Activated CD8-positive, alpha-beta memory T cell treated with anti-CD3 and anti-CD28 coated beads, Interleukin-2, amount 50 U/mL, for 24 hours (primary cell): ENCODE results near the gene EPHA4.

Experiments used
- DNase-seq: peaks from one replicate; pipeline ENCODE4 v3.0.0-alpha.2; 2020; ENCODE audit errors: extremely low read depth

Gene EPHA4

GRCh38 chr2:221572219-221572820 lies at the start of gene EPHA4:
TSS of gene EPHA4 (minus strand) at chr2:221572304. CDS start at chr2:221572248, 56 bp downstream.
- no peak for DNase-seq

- no peak for DNase-seq
Observed at GRCh38 chr2:221618007-221618406, 45.9 kb upstream of the EPHA4 start.

DNA sequence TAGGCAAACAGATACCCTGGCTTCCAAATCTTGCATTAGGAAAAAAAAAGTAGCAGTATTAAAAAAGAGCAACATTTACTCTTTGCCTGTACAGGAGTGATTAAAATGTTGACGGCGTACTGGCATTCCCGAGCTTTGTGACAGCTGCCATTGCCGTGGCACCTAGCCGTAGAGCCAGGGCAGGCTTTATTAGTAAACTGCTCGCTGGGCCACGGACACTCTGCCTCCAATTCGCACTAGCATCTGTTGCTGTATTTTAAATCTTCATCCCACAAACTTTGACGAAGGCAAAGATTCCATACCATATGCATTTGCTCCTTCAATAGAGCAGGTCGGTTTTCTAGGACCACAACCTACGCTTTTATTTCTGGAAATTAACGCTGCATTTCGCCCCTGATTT lies 44.5 kb upstream of the EPHA4 start:
- no peak for DNase-seq

GRCh38 chr2:221614274-221614673 lies 42.2 kb upstream of the EPHA4 start:
- no peak for DNase-seq

- no peak for DNase-seq
Observed at GRCh38 chr2:221612800-221613199, 40.7 kb upstream of the EPHA4 start.

DNA sequence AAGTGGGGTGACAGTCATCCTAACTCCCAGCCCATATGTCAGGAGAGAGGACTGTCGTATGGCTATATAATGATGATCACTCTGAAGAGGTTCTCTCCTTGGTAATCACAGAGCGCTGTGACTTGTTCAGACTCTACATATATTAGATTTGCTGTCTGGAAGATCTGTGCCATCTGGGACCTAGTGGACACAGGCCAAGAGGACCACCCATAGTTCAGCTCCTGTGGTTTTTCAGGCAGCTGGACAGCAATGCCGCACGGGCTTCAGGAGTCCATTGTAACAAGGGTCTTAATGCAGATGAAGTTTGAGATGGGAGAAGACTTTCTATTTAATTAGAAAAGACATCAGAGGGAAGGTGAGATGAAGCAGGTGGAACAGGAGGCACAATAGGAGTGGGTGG lies 40.1 kb upstream of the EPHA4 start:
- no peak for DNase-seq

- no peak for DNase-seq
Observed at GRCh38 chr2:221610675-221611074, 38.6 kb upstream of the EPHA4 start.

- no peak for DNase-seq
Observed at GRCh38 chr2:221610255-221610654, 38.2 kb upstream of the EPHA4 start.

- DNase-seq = no peak
Observed at GRCh38 chr2:221608442-221608841, 36.3 kb upstream of the EPHA4 start.

GRCh38 chr2:221606424-221606823 lies 34.3 kb upstream of the EPHA4 start:
- no peak for DNase-seq

GRCh38 chr2:221605751-221606240 lies 33.7 kb upstream of the EPHA4 start:
- no peak for DNase-seq

DNA sequence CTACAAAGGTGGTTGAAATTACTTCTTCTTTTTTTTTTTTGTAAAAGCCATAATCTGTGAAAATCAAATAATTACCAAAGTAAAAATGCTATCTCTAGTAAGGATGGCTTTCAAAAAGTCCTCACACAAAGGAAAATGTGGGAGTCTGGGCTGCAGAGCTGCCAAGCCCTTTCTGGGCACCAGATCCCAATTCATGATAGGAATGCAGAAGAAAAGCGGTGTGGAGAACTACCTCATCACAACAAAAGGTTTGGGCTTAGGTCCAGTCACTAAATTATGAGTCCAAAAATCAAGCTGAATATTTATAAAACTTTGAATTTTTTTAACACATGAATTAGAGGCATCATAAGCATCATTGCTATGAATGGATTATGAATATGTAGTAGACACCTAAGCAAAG lies 30.8 kb upstream of the EPHA4 start:
- no peak for DNase-seq

DNA sequence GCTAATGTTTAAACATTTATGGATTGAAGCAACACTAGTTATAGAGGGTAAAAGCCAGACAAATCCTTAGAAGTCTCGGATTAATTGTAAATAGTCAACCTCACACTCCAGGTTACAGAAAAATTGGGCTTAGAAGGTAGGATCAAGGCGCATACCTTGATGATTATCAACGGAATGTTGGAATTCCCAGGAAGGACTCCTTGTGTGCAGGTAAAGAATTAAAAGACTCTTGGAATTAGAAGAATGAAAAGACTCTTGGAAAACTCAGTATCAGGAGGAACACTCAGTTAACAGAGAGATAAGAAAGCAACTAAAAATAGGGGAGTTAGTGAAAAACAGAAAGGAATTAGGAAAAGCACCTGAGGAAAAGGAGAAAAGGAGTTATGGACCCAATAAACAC lies 29.3 kb upstream of the EPHA4 start:
- DNase-seq = no peak

DNA sequence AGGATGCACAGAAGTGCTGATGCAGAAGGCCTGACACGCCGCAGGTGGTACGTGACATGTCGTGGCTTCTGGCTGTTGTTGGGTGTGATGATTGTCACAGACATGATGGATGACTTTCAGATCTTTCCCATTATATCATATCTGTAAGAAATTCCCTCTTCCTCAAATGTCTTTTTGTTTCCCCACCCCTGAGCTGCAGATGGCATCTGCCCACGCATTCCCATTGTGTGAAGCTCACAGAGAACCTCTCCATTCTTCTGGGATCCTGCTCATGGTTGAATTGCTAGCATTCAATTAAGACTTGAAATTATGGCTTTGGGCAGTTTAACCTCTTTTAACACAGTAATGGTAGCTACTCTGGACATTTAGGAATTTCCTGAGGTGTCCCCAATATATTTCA lies 28.3 kb upstream of the EPHA4 start:
- no peak for DNase-seq

- no peak for DNase-seq
Observed at GRCh38 chr2:221596192-221596591, 24.1 kb upstream of the EPHA4 start.

GRCh38 chr2:221590861-221591365 lies 18.8 kb upstream of the EPHA4 start:
- DNase-seq = no peak

DNA sequence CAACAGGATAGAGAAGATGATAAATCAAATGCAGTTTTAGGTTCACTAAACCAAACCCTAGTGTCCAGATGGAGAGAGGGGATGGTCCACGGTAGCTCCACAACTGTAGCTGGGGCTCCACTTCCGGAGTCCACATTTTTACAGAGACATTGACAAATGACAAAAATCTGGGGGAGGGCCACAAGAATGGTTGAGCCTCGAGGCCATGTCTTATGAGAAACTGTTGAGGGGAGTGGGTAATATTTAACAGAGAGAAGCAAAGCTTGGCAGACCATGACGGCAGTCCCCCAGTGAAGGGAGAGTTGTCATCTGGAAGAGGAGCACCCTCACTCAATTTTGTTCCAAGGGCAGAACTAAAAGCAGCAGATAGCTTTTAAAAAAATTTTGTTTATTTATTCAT lies 17.6 kb upstream of the EPHA4 start:
- no peak for DNase-seq

DNA sequence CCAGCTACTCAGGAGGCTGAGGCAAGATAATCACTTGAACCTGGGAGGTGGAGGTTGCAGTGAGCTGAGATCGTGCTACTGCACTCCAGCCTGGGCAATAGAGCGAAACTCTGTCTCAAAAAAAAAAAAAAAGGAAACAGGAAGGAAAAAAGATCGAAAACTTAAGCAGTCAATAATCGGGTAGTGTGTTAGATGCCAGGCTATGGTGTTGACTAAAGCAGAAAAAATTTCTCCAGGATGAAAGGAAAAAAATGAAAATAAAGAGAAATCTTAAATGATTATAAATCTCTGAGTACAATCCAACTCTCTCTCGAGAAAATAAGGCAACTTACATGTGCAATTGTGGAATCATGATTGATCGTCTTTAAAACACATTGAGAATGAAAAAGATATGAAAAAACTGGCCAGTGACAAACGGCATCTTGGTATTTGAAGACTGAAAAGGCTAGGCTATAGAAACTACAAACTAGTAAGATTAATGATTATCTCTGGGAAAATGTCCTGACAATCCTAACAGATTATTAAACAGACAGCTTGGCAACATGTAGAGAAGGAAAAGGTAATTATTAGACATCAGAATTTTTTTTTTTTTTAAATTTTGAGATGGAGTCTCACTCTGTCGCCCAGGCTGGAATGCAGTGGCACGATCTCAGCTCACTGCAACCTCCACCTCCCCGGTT lies 16.3 kb upstream of the EPHA4 start:
- DNase-seq = no peak

- DNase-seq = no peak
Observed at GRCh38 chr2:221581986-221582385, 9.9 kb upstream of the EPHA4 start.

DNA sequence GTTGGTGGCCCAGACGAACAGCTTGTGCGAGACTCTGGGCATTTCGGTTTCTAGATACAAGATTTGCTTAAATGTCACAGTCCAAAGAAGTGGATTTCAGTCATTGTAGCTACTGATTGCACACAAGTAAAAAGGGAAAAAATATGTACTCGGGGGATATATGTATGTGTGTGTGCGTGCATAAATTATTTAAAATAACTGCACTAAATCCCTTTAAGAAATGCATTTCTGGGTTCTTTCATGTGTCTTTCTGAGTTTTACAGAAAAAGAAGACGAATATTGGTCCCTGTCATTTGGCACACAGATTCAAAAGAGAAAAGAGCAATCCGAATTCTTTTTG lies 2.1 kb upstream of the EPHA4 start:
- DNase-seq = no peak

DNA sequence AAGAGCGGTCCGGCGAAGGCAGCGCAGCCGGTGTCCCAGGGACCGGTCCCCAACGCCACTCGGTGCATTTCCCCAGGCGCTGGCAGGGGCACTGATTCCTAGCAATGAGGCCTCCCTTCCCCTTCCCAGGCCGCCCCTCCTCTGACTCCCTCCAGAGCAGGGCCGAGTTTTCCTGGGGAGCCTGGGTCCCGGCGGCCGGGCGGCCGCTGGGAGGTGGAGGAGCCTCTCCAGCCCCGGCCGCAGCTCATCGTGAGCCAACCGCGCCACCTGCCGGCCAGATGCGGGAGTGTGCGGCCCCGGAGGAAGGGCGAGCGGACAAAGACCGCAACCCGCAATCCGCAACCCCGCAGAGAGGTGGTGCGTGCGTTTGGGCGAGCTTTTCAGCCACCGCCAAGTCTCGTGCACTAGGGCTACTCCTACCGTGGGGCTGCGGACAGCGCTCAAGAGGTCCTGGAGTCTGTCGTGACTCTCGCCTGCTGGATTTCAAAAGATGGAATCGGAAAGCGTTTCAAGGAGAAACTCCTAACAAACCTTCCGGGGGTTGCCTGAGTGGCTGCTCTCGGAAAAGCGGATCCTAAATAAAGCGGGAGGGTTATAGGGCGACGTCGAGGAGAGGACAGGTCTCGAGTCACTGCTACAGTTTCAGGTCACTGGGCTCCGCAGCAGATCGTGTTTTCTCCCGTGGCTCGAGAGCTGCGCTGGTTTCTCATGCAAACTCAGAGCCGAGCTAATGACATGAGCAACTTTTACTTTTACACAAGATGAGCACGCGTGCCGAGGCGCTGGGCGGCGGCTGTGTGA lies 1.5 kb upstream of the EPHA4 start:
- DNase-seq = no peak

GRCh38 chr2:221572821-221573429 lies 821 bp upstream of the EPHA4 start:
- no peak for DNase-seq
